ENCODE results near the gene POLR3K.

POLR3K gene

GRCh38 chr16:88613-89012 lies 35.2 kb upstream of the POLR3K start:
- peaks cover 18 to 47% of the 10 kb centered on the region in 2 donors for H3K36me3 ChIP-seq (ENCODE audit: control insufficient read depth in 1 of 2, insufficient read depth in 2 of 2, low read length in 2 of 2)

GRCh38 chr16:86483-86952 lies 33.1 kb upstream of the POLR3K start:
- Histone ChIP-seq H3K27ac (ENCODE audit: low read length) (no peak overlapping the region), H3K27me3 (ENCODE audit: low read depth, low read length) (no peaks in the 10 kb centered on the region), H3K9me3 (ENCODE audit: control insufficient read depth in 1 of 2, low read length in 2 of 2) (no peaks in the 10 kb centered on the region), H3K4me1 (ENCODE audit: control insufficient read depth in 1 of 2, insufficient read depth in 2 of 2, low read length in 2 of 2) (peaks cover 7 to 18% of the 10 kb centered on the region in 2 donors), H3K4me3 (ENCODE audit: low read depth in 1 of 2, low read length in 2 of 2) (no peak overlapping the region), H3K36me3 (ENCODE audit: control insufficient read depth in 1 of 2, insufficient read depth in 2 of 2, low read length in 2 of 2) (peaks cover 13 to 41% of the 10 kb centered on the region in 2 donors)

More at GRCh38 chr16:88613-89012, 35.2 kb upstream of the POLR3K start:
- no peak overlapping the region for H3K27ac ChIP-seq (ENCODE audit: low read length)
- H3K9me3 ChIP-seq (ENCODE audit: control insufficient read depth in 1 of 2, low read length in 2 of 2) = no peaks in the 10 kb centered on the region
- H3K4me3 ChIP-seq (ENCODE audit: low read depth in 1 of 2, low read length in 2 of 2) = no peak overlapping the region
- no peaks in the 10 kb centered on the region for H3K27me3 ChIP-seq (ENCODE audit: low read depth, low read length)
- peaks cover 7 to 21% of the 10 kb centered on the region in 2 donors for H3K4me1 ChIP-seq (ENCODE audit: control insufficient read depth in 1 of 2, insufficient read depth in 2 of 2, low read length in 2 of 2)

DNA sequence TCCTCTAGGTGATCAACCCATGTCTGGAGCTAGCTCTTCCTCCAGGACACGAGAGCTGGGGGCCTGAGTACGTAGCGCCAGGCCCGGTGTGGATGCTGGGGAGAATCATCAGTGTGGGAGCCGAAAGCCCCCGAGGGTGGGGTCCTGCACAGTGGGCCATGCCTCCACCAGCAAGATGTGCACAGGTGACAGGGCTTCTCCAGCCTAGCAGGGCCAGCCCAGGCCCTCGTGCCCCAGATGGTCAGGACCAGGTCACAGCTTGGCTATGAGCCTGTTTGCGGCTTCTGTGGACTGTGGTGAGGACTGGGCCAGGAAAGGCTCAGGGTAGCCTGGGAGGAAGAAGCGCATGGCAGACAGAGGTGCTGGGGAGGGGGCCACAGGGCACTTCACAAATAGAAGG lies 32.5 kb upstream of the POLR3K start:
- peaks cover 13 to 43% of the 10 kb centered on the region in 2 donors for H3K36me3 ChIP-seq (ENCODE audit: control insufficient read depth in 1 of 2, insufficient read depth in 2 of 2, low read length in 2 of 2)

GRCh38 chr16:85407-85782 lies 32.0 kb upstream of the POLR3K start:
- H3K4me3 ChIP-seq (ENCODE audit: low read depth in 1 of 2, low read length in 2 of 2) = no peak overlapping the region
- H3K27ac ChIP-seq (ENCODE audit: low read length) = no peak overlapping the region
- H3K36me3 ChIP-seq (ENCODE audit: control insufficient read depth in 1 of 2, insufficient read depth in 2 of 2, low read length in 2 of 2) = peaks cover 13 to 44% of the 10 kb centered on the region in 2 donors
- H3K4me1 ChIP-seq (ENCODE audit: control insufficient read depth in 1 of 2, insufficient read depth in 2 of 2, low read length in 2 of 2) = peaks cover 7 to 18% of the 10 kb centered on the region in 2 donors
- no peaks in the 10 kb centered on the region for H3K27me3 ChIP-seq (ENCODE audit: low read depth, low read length)
- no peaks in the 10 kb centered on the region for H3K9me3 ChIP-seq (ENCODE audit: control insufficient read depth in 1 of 2, low read length in 2 of 2)

More for the DNA sequence above, 32.5 kb upstream of the POLR3K start:
- Histone ChIP-seq H3K4me3 (ENCODE audit: low read depth in 1 of 2, low read length in 2 of 2) (no peak overlapping the region), H3K9me3 (ENCODE audit: control insufficient read depth in 1 of 2, low read length in 2 of 2) (no peaks in the 10 kb centered on the region), H3K4me1 (ENCODE audit: control insufficient read depth in 1 of 2, insufficient read depth in 2 of 2, low read length in 2 of 2) (peaks cover 7 to 18% of the 10 kb centered on the region in 2 donors), H3K27me3 (ENCODE audit: low read depth, low read length) (no peaks in the 10 kb centered on the region), H3K27ac (ENCODE audit: low read length) (no peak overlapping the region)

DNA sequence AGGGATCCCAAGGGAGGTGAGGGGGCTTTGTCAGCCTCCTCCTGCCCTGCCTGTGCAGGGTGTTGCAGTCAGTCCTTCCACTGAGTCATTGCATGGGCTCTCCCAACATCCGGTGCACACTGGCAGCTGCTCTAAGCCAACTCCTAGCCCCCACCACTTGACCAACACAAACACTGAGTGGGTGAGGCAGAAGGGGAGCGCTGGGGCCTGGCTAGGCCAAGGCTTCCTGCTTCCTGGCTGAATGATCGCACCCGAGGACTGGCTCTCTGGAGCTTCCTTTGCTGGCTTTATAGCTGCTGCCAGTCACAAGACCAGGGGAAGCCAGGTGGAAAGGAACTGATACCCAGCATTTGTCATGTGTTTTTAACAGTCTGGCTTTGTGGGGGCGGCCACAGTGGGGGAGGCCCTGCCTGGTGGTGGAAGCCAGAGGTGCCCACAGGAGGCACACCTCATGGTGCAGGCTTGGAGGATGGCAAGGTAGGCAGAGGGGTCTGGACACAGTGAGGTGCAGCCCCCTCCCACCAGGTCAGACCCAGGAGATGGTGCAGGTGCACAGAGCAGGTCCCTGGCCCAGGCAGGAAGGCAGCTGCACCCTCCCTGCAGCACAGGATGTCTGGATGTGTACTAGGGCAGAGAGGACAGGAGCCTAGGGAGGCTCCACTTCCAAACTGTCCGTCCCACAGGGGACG lies 31.5 kb upstream of the POLR3K start:
- Histone ChIP-seq H3K4me3 (ENCODE audit: low read depth in 1 of 2, low read length in 2 of 2) (no peak overlapping the region), H3K27ac (ENCODE audit: low read length) (peak overlapping the region; percentile 23), H3K36me3 (ENCODE audit: control insufficient read depth in 1 of 2, insufficient read depth in 2 of 2, low read length in 2 of 2) (peaks cover 13 to 43% of the 10 kb centered on the region in 2 donors), H3K27me3 (ENCODE audit: low read depth, low read length) (no peaks in the 10 kb centered on the region), H3K4me1 (ENCODE audit: control insufficient read depth in 1 of 2, insufficient read depth in 2 of 2, low read length in 2 of 2) (peaks cover 7 to 18% of the 10 kb centered on the region in 2 donors), H3K9me3 (ENCODE audit: control insufficient read depth in 1 of 2, low read length in 2 of 2) (no peaks in the 10 kb centered on the region)

- H3K27me3 ChIP-seq (ENCODE audit: low read depth, low read length) = no peaks in the 10 kb centered on the region
- H3K4me3 ChIP-seq (ENCODE audit: low read depth in 1 of 2, low read length in 2 of 2) = no peak overlapping the region
- peaks cover 13 to 40% of the 10 kb centered on the region in 2 donors for H3K36me3 ChIP-seq (ENCODE audit: control insufficient read depth in 1 of 2, insufficient read depth in 2 of 2, low read length in 2 of 2)
- no peaks in the 10 kb centered on the region for H3K9me3 ChIP-seq (ENCODE audit: control insufficient read depth in 1 of 2, low read length in 2 of 2)
- no peak overlapping the region for H3K27ac ChIP-seq (ENCODE audit: low read length)
- peaks cover 9 to 20% of the 10 kb centered on the region in 2 donors for H3K4me1 ChIP-seq (ENCODE audit: control insufficient read depth in 1 of 2, insufficient read depth in 2 of 2, low read length in 2 of 2)
Observed at GRCh38 chr16:83781-84615, 30.6 kb upstream of the POLR3K start.

DNA sequence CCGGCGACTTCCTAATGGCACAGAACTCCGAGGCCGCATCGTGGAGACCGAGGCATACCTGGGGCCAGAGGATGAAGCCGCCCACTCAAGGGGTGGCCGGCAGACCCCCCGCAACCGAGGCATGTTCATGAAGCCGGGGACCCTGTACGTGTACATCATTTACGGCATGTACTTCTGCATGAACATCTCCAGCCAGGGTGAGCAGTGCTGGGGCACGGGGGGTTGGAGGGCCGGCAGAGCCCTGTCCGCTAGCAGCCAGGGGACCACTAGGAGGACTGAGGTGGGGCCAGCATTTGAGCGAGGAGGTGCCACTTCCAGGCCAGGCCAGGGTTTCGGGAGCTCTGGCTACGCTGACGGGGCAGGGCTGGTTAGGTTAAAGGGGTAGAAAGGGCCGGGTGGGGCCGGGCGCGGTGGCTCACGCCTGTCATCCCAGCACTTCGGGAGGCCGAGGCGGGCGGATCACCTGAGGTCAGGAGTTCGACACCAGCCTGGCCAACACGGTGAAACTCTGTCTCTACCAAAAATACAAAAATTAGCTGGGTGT lies 29.7 kb upstream of the POLR3K start:
- Histone ChIP-seq H3K27me3 (ENCODE audit: low read depth, low read length) (no peaks in the 10 kb centered on the region), H3K4me3 (ENCODE audit: low read depth in 1 of 2, low read length in 2 of 2) (no peak overlapping the region), H3K9me3 (ENCODE audit: control insufficient read depth in 1 of 2, low read length in 2 of 2) (no peaks in the 10 kb centered on the region), H3K36me3 (ENCODE audit: control insufficient read depth in 1 of 2, insufficient read depth in 2 of 2, low read length in 2 of 2) (peaks cover 8 to 36% of the 10 kb centered on the region in 2 donors), H3K27ac (ENCODE audit: low read length) (no peak overlapping the region), H3K4me1 (ENCODE audit: control insufficient read depth in 1 of 2, insufficient read depth in 2 of 2, low read length in 2 of 2) (peaks cover 14 to 26% of the 10 kb centered on the region in 2 donors)

- H3K27me3 ChIP-seq (ENCODE audit: low read depth, low read length) = no peaks in the 10 kb centered on the region
- H3K36me3 ChIP-seq (ENCODE audit: control insufficient read depth in 1 of 2, insufficient read depth in 2 of 2, low read length in 2 of 2) = peaks cover 0 to 14% of the 10 kb centered on the region in 2 donors
- peak overlapping the region; percentile 75 for H3K27ac ChIP-seq (ENCODE audit: low read length)
- peaks cover 14 to 37% of the 10 kb centered on the region in 2 donors for H3K4me1 ChIP-seq (ENCODE audit: control insufficient read depth in 1 of 2, insufficient read depth in 2 of 2, low read length in 2 of 2)
- H3K4me3 ChIP-seq (ENCODE audit: low read depth in 1 of 2, low read length in 2 of 2) = peak overlapping the region; percentile 70 to 75
- H3K9me3 ChIP-seq (ENCODE audit: control insufficient read depth in 1 of 2, low read length in 2 of 2) = no peaks in the 10 kb centered on the region
Observed at GRCh38 chr16:79151-80054, 26.0 kb upstream of the POLR3K start.

- peak overlapping the region; percentile 70 to 75 for H3K4me3 ChIP-seq (ENCODE audit: low read depth in 1 of 2, low read length in 2 of 2)
- no peaks in the 10 kb centered on the region for H3K9me3 ChIP-seq (ENCODE audit: control insufficient read depth in 1 of 2, low read length in 2 of 2)
- peaks cover 0 to 14% of the 10 kb centered on the region in 2 donors for H3K36me3 ChIP-seq (ENCODE audit: control insufficient read depth in 1 of 2, insufficient read depth in 2 of 2, low read length in 2 of 2)
- peaks cover 14 to 33% of the 10 kb centered on the region in 2 donors for H3K4me1 ChIP-seq (ENCODE audit: control insufficient read depth in 1 of 2, insufficient read depth in 2 of 2, low read length in 2 of 2)
- H3K27me3 ChIP-seq (ENCODE audit: low read depth, low read length) = no peaks in the 10 kb centered on the region
- peak overlapping the region; percentile 75 for H3K27ac ChIP-seq (ENCODE audit: low read length)
Observed at GRCh38 chr16:78444-79150, 25.2 kb upstream of the POLR3K start.

DNA sequence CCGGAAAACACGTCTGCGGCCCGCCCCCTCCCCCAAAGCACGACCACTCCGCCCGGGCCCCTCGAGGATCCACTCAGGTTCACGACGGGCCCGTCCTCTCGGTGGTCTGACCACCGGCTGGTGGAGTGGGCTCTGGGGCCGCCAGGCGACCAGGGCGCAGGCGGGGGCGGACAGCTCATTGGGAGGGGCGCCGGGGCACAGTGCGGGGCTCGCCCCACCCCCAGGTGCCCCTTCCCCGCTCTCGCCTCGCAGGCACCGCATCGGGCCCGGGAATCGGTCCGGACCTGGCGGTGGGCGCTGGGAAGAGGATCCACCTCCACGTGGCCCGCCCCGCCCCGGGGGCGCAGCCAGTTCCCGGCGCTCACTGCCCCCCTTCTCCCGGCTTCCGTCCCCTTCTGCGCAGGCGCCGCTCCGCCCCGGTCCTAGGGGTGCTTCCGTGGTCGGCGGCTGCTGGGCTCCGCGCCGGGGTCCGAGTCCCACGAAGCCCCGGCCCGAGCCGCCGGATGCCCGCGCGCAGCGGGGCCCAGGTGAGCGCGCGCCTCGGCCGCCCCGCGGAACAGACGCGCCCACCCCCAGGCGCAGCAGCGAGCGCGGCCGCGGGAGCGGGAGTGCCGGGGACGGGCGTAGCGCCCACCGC lies 24.5 kb upstream of the POLR3K start, which contains the start of gene MPG:
Gene MPG (plus strand): TSS at position 419 of the 637 bp plus-strand sequence. CDS start 85 bp downstream, at position 504.
- H3K4me3 ChIP-seq (ENCODE audit: low read depth in 1 of 2, low read length in 2 of 2) = peak within 1 kb of the TSS; percentile 70 to 75
- H3K4me1 ChIP-seq (ENCODE audit: control insufficient read depth in 1 of 2, insufficient read depth in 2 of 2, low read length in 2 of 2) = peaks cover 14 to 40% of the 10 kb centered on the region in 2 donors
- peaks cover 0 to 14% of the 10 kb centered on the region in 2 donors for H3K36me3 ChIP-seq (ENCODE audit: control insufficient read depth in 1 of 2, insufficient read depth in 2 of 2, low read length in 2 of 2)
- peak within 1 kb of the TSS; percentile 75 for H3K27ac ChIP-seq (ENCODE audit: low read length)
- no peaks in the 10 kb centered on the region for H3K27me3 ChIP-seq (ENCODE audit: low read depth, low read length)
- no peaks in the 10 kb centered on the region for H3K9me3 ChIP-seq (ENCODE audit: control insufficient read depth in 1 of 2, low read length in 2 of 2)

Measured in muscle layer of duodenum (tissue), 2 donors.